Aorta (tissue), 5 donors: Measurements from ENCODE around the gene EXO1. TPM values are rescaled to one million over a fixed set of nuclear protein-coding genes. Genes with fewer than 3 reads are reported as not detected.
A peak's percentile ranks its signal among the peaks of the same experiment; 100 is the strongest.

Experiments
- ATAC-seq: fragments of 200-7000 bp; cut with Tn5 transposase; one replicate; pipeline ENCODE4 v1.9.1; 2022; ENCODE audit warnings: moderate library complexity; ENCODE audit not compliant: low FRiP score
- DNase-seq, 2 donors: peaks; one replicate each; pipeline ENCODE4 v3.0.0-alpha.2; 2020
- H3K27ac ChIP-seq, 2 donors: one replicate each; pipeline ENCODE4 v1.5.1; 2013; ENCODE audit warnings: low read length in 2 of 2, mild to moderate bottlenecking in 2 of 2, moderate library complexity in 2 of 2, control low read depth in 1 of 2, inconsistent platforms in 1 of 2, low read depth in 1 of 2
- H3K27me3 ChIP-seq, 2 donors: one replicate each; pipeline ENCODE4 v1.6.1; 2013; ENCODE audit warnings: control low read depth in 1 of 2, low read length in 1 of 2, mild to moderate bottlenecking in 1 of 2, moderate library complexity in 1 of 2; ENCODE audit not compliant: insufficient read depth in 2 of 2, control insufficient read depth in 1 of 2
- H3K36me3 ChIP-seq, 2 donors: one replicate each; pipeline ENCODE4 v1.6.1; 2013; ENCODE audit warnings: control low read depth in 1 of 2, low read length in 1 of 2, mild to moderate bottlenecking in 1 of 2; ENCODE audit not compliant: insufficient read depth in 2 of 2, control insufficient read depth in 1 of 2
- H3K4me1 ChIP-seq, 2 donors: one replicate each; pipeline ENCODE4 v1.6.1; 2013; ENCODE audit warnings: low read length in 2 of 2, control low read depth in 1 of 2, mild to moderate bottlenecking in 1 of 2, moderate library complexity in 1 of 2; ENCODE audit not compliant: insufficient read depth in 2 of 2, control insufficient read depth in 1 of 2
- H3K4me3 ChIP-seq, 2 donors: one replicate each; pipeline ENCODE4 v1.5.1; 2013; ENCODE audit warnings: low read length in 2 of 2, control low read depth in 1 of 2, mild to moderate bottlenecking in 1 of 2
- H3K9me3 ChIP-seq: one replicate; pipeline ENCODE4 v1.6.1; 2013; ENCODE audit warnings: mild to moderate bottlenecking, low read length; ENCODE audit not compliant: control insufficient read depth
- WGBS, 2 donors: extraction: QIAGEN DNeasy Blood & Tissue Kit; methylation state at CpG; one replicate each; pipeline ENCODE4 v1.1.7; 2013; 5-methylcytosine and 5-hydroxymethylcytosine counted together
- intact Hi-C, 2 donors: fragments of 100-400 bp; cut with DNase I; formaldehyde crosslinking; loops; one replicate each; pipeline versions ENCODE4 v1.14.2 to v1.15.0; 2022
- polyA plus RNA-seq, 2 donors: library from polyadenylated mRNA; stranded (reverse); fragments of 200-250 nt; gene quantifications; one replicate each; pipeline ENCODE4 v1.2.3, GENCODE V29; 2013
- total RNA-seq, 2 donors: library from RNA; stranded (reverse); fragmentation: NEBNext Ultra II Directional; extraction: Animal tissue kit (Norgen Biotek cat#: 25700); gene quantifications; one replicate each; pipeline ENCODE4 v1.2.1, GENCODE V29; 2021
- donor health status: healthy with polysubstance abuse.
- donor health status: Bipolar disorder and iron deficiency.
- donor health status: DM: no; HTN: no; CAD: no.
- donor health status: DM: no; HTN: no; CAD: no.
- donor health status: DM: yes; HTN: yes; CAD: no.

The EXO1 gene
- total and polyA plus RNA-seq, 4 donors: 0.38 to 1.5 (median 0.89) TPM

GRCh38 chr1:241839369-241839979, 8.5 kb upstream of the EXO1 start:
- DNase-seq (no peak), ATAC-seq (no peak)
- intact Hi-C loops: loop anchor here in 1 of 2 donors (10.0 kb wide), 1 partner anchor 305 kb away; the partner anchor contains the start of gene KMO
- Histone ChIP-seq H3K9me3 (no peaks in the 10 kb centered on the region), H3K4me1 (no peaks in the 10 kb centered on the region), H3K4me3 (no peak overlapping the region), H3K27me3 (no peaks in the 10 kb centered on the region), H3K36me3 (no peaks in the 10 kb centered on the region), H3K27ac (no peak overlapping the region)
- WGBS, 2 donors: 86 to 95% methylated on average over 6 of the region's 6 CpGs

DNA sequence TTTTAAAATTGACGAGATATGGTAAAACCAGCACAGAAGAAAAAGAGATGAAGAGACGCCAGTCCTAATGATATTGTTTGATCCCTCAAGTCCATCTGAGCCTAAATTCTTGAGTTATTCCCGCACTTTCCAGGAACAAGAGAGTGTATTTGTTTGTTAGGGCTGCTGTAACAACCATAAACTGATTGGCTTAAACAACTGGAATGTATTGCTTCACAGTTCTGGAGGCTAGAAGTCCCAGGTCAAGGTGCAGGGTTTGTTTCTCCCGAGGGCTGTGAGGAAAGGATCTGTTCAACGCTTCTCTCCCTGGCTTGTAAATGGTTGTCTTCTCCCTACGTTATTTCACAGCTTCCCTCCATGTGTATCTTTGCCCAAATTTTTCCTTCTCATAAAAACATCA, 7.8 kb upstream of the EXO1 start:
- H3K36me3 ChIP-seq: no peaks in the 10 kb centered on the region
- DNase-seq (no peak), ATAC-seq (no peak)
- no peak overlapping the region for H3K4me3 ChIP-seq
- no peaks in the 10 kb centered on the region for H3K9me3 ChIP-seq
- H3K27ac ChIP-seq: no peak overlapping the region
- intact Hi-C loops: loop anchor here in 1 of 2 donors (10.0 kb wide), 1 partner anchor 305 kb away; the partner anchor contains the start of gene KMO
- 91 to 93% methylated on average over 6 of the region's 6 CpGs for WGBS, 2 donors
- no peaks in the 10 kb centered on the region for H3K4me1 ChIP-seq
- no peaks in the 10 kb centered on the region for H3K27me3 ChIP-seq

DNA sequence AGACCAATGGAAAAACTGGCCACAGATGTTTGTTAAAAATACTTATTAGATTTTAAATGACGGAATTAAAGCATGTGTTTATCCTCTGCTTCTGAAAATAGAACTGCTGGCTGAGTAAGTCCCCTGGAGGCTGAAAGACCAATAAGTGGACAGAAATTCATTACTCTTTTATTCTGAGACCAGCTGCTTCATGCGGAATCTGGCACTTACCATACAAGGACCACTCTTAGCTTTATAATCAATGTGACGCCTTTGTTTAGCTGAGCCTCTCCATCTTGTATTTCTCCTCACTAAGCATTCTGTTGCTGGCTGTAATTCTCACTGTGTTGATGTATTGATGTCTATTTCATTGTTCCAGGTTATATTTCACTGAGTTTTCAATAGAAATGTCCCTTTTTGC, 6.3 kb upstream of the EXO1 start:
- no peak for DNase-seq
- WGBS, 2 donors: 36 to 58% methylated on average over 3 of the region's 3 CpGs
- intact Hi-C loops: loop anchor here in 1 of 2 donors (10.0 kb wide), 1 partner anchor 307 kb away; the partner anchor contains the start of gene KMO

GRCh38 chr1:241842565-241842964, 5.4 kb upstream of the EXO1 start:
- H3K27ac ChIP-seq: no peak overlapping the region
- no peaks in the 10 kb centered on the region for H3K27me3 ChIP-seq
- DNase-seq (no peak), ATAC-seq (no peak)
- H3K9me3 ChIP-seq: no peaks in the 10 kb centered on the region
- H3K4me3 ChIP-seq: no peak overlapping the region
- intact Hi-C loops: loop anchor here in 1 of 2 donors (10.0 kb wide), 1 partner anchor 308 kb away; the partner anchor contains the start of gene KMO
- H3K36me3 ChIP-seq: no peaks in the 10 kb centered on the region
- WGBS, 2 donors: 93 to 95% methylated on average over 2 of the region's 2 CpGs
- H3K4me1 ChIP-seq: peaks cover 0 to 6% of the 10 kb centered on the region in 2 donors

More for the DNA sequence above, 6.3 kb upstream of the EXO1 start:
- Histone ChIP-seq H3K27me3 (no peaks in the 10 kb centered on the region), H3K4me3 (no peak overlapping the region), H3K9me3 (no peaks in the 10 kb centered on the region), H3K4me1 (peaks cover 0 to 1% of the 10 kb centered on the region in 2 donors), H3K27ac (no peak overlapping the region), H3K36me3 (no peaks in the 10 kb centered on the region)
- ATAC-seq: no peak

- no peaks in the 10 kb centered on the region for H3K27me3 ChIP-seq
- no peaks in the 10 kb centered on the region for H3K36me3 ChIP-seq
- ATAC-seq: no peak
- H3K9me3 ChIP-seq: no peaks in the 10 kb centered on the region
- 91% methylated on average over 6 of the region's 6 CpGs for WGBS, 2 donors
- no peak for DNase-seq
- peaks cover 0 to 6% of the 10 kb centered on the region in 2 donors for H3K4me1 ChIP-seq
- no peak overlapping the region for H3K4me3 ChIP-seq
- no peak overlapping the region for H3K27ac ChIP-seq
- intact Hi-C loops: loop anchor here in 1 of 2 donors (10.0 kb wide), 1 partner anchor 310 kb away; the partner anchor contains the start of gene KMO
These were observed 3.4 kb upstream of the EXO1 start for GRCh38 chr1:241844593-241844992.

DNA sequence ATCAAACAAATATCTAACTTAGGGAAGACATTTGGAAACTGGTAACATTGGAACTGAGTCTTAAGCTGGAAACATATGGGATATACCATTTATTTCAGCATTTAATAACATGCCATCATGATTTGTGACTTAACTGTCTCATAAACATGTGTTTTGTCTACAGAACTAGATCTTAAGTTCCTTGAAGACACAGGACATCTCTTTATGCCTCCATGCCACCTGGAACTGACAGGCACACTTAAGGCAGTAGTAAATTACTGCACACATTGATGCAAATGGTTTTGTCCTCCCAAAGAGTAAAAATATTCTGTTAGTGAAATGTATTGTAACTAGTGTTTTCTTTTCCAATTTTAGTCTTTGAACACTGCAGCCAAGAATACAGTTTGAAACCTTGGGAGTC, 1.6 kb upstream of the EXO1 start:
- Histone ChIP-seq H3K36me3 (no peaks in the 10 kb centered on the region), H3K4me3 (no peak overlapping the region), H3K27ac (no peak overlapping the region), H3K4me1 (peaks cover 0 to 6% of the 10 kb centered on the region in 2 donors), H3K9me3 (no peaks in the 10 kb centered on the region), H3K27me3 (no peaks in the 10 kb centered on the region)
- intact Hi-C loops: loop anchor here in 1 of 2 donors (10.0 kb wide), 1 partner anchor 312 kb away; the partner anchor contains the start of gene KMO
- DNase-seq (no peak), ATAC-seq (no peak)

- no peak for ATAC-seq
- H3K27me3 ChIP-seq: no peaks in the 10 kb centered on the region
- WGBS, 2 donors: 85 to 86% methylated on average over 4 of the region's 4 CpGs
- no peaks in the 10 kb centered on the region for H3K9me3 ChIP-seq
- H3K27ac ChIP-seq: peak overlapping the region in 1 of 2 donors; percentile 27
- H3K36me3 ChIP-seq: no peaks in the 10 kb centered on the region
- H3K4me3 ChIP-seq: peak overlapping the region; percentile 70 to 78
- intact Hi-C loops: loop anchor here in 1 of 2 donors (10.0 kb wide), 1 partner anchor 312 kb away; the partner anchor contains the start of gene KMO
- DNase-seq: no peak
- peaks cover 0 to 6% of the 10 kb centered on the region in 2 donors for H3K4me1 ChIP-seq
These were observed 1.0 kb upstream of the EXO1 start for GRCh38 chr1:241846862-241847539.

- ATAC-seq: no peak
- H3K9me3 ChIP-seq: no peaks in the 10 kb centered on the region
- H3K4me3 ChIP-seq: peak overlapping the region; percentile 70 to 78
- DNase-seq: no peak
- peaks cover 0 to 6% of the 10 kb centered on the region in 2 donors for H3K4me1 ChIP-seq
- WGBS, 2 donors: 3 to 4% methylated on average over 6 of the region's 6 CpGs
- H3K36me3 ChIP-seq: no peaks in the 10 kb centered on the region
- H3K27ac ChIP-seq: peak overlapping the region in 1 of 2 donors; percentile 100
- no peaks in the 10 kb centered on the region for H3K27me3 ChIP-seq
- intact Hi-C loops: loop anchor here in 1 of 2 donors (10.0 kb wide), 1 partner anchor 313 kb away; the partner anchor contains the start of gene KMO
These were observed 536 bp upstream of the EXO1 start for GRCh38 chr1:241847540-241847795.
